Measurements from ENCODE around the gene SEMA5A.

The SEMA5A gene

DNA sequence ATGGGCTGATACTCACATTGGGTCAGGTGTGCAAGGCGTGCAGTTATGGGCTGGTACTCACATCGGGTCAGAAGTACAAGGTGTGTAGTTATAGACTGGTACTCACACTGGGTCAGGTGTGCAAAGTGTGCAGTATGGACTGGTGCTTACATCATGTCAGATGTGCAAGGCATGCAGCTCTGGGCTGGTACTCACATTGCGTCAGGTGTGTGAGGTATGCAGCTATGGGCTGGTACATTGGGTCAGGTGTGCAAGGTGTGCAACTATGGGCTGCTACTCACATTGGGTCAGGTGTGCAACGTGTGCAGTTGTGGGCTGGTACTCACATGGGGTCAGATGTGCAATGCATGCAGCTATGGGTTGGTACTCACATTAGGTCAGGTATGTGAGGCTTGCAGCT, 213.8 kb downstream of the SEMA5A start:
- DNase-seq (ENCODE audit: low read depth, low spot score), result no peak

DNA sequence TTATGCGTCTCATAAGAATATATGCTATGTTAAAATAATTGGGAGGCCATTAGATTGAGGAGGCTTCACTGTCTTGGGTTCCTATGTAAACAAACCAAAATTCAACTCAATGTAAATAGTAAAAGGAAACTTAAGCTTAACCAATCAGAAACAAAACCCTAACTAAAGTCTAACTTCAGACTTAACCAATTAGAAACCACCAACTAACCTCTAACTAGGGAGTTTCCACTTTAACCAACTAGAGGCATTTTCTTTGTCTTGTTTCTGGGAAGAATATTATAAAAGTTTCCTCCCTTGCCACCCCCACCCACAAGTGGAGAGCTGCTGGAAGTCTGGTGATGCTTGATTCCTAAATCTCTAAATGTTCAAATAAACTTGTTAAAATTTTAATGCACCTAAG, 214.5 kb downstream of the SEMA5A start:
- no peak for DNase-seq (ENCODE audit: low read depth, low spot score)

GRCh38 chr5:9329125-9329524, 216.8 kb downstream of the SEMA5A start:
- DNase-seq (ENCODE audit: low read depth, low spot score), result no peak

GRCh38 chr5:9325549-9325948, 220.3 kb downstream of the SEMA5A start:
- no peak for DNase-seq (ENCODE audit: low read depth, low spot score)

DNA sequence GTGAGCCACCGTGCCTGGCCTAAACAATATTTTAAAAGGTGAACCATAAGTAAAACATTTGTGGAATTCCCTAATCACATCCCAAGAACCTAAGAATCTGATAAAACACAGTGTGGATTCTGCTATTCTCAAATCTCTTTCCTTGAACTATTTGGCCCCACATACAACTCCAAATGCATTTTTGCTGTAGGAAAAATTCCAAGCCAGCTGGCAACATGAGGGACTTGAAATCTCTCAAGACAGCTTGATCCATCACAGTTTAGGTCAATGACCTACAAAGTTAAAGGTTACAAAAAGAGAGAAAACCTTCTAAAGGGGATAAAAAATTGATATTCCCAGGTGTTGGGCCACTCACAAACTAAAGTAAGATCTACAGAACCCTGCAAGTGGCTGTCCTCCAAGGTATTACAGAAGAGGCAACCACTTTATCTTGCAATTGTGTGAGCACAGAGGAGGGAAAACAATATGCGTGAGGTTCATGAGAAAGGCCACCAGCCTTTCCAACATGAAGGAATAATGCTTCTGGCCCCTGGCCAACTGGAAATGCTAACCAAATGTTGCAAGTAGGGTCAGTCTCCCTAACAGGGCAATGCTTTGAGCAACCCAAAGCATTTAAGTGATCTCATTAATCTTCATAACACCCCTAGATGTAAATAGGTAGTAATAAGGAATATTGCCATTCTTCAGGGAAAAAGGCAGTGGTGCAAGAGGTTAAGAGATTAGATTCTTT, 221.4 kb downstream of the SEMA5A start:
- no peak for DNase-seq (ENCODE audit: low read depth, low spot score)

DNA sequence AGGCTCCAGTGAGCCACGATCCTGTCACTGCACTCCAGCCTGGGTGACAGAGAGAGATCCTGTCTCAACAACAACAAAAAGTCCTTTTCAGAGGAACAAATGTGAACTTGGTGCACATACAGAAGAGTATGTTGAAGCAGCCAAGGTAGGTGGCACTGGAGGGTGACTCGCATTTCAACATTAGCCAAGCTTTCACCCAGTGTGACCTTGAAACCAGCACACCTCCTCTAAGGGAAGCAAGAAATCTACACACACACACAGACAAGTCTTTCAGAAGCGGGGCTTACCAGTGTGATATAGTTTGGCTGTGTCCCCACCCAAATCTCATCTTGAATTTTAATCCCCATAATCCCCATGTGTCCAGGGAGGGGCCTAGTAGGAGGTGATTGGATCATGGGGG, 225.2 kb downstream of the SEMA5A start:
- DNase-seq (ENCODE audit: low read depth, low spot score), result no peak

DNA sequence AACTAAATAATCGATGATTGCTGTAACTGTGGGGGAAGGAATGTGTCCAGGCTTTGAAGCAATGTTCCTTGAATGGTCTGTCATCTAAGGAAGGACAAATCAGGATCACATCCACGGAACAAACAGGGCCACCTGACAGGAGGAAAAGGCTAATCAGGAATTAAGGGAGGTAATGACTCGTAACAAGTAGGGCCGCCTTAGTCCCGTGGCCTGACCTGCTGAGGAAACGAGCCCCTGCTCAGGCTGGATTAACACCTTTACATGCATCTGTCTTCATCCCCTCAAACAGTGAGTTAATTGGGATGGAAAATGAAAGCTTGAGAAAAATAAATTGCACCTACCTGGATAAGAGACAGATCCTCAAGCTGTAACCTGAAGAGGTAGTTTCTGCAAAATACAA, 227.8 kb downstream of the SEMA5A start:
- no peak for DNase-seq (ENCODE audit: low read depth, low spot score)

DNA sequence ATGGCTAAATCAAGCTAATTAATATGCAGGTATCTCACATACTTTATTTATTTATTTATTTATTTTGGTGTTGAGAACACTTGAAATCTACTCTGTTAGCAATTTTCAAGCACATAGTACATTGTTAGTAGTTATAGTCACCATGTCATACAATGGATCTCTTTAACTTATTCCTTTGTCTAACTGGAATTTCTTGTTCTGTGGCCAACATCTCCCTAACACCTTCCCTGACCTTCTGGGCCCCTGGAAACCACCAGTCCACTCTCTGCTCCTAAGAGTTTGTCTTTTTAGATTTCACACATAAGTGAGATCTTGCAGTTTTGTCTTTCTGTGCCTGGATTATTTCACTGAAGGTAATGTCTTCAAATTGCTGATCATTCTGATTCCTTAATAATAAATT, 229.1 kb downstream of the SEMA5A start:
- no peak for DNase-seq (ENCODE audit: low read depth, low spot score)

- DNase-seq (ENCODE audit: low read depth, low spot score), result no peak
Measured at GRCh38 chr5:9316041-9316440, 229.8 kb downstream of the SEMA5A start.

- DNase-seq (ENCODE audit: low read depth, low spot score), result no peak
Measured at GRCh38 chr5:9314558-9314957, 231.3 kb downstream of the SEMA5A start.

- DNase-seq (ENCODE audit: low read depth, low spot score), result no peak
Measured at GRCh38 chr5:9313751-9314150, 232.1 kb downstream of the SEMA5A start.

GRCh38 chr5:9307150-9307549, 238.7 kb downstream of the SEMA5A start:
- no peak for DNase-seq (ENCODE audit: low read depth, low spot score)

DNA sequence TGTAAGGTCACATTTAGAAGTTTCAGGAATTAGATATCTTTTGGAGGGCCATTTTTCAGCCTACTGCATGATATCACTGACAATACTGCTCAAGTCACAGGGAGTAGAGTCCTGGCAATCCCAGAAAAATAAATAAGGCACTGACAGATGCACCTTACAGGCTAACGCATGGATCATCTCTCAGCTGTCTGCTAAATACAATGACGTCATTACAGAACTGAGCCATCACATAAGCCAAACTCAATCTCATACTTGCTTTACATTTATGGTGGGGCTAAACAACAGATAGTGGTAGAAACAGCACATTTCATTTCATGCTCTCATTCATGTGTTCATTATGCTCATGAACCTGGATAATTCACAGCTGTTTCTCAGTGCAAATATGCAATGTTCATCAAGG, 243.7 kb downstream of the SEMA5A start:
- DNase-seq (ENCODE audit: low read depth, low spot score), result no peak

DNA sequence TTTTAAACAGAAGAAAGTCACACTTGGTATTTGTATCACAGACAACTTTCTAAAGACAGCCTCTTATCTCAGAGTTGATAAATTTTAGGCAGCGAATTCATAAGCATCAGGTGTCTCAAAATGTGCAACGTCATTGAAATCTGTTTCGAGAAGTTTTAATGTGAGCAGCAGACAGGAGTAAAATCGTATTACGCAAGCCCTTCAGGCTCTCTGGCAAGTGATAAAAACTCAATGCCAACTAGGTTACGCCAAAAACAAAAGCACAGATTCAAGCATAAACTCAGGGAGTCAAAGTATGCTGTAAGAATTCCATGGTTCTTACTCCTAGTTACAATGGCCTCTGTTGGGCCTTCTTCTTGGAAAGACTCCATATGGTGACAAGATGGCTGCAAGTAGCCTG, 244.7 kb downstream of the SEMA5A start:
- no peak for DNase-seq (ENCODE audit: low read depth, low spot score)

- DNase-seq (ENCODE audit: low read depth, low spot score), result no peak
Measured at GRCh38 chr5:9297134-9297533, 248.7 kb downstream of the SEMA5A start.

DNA sequence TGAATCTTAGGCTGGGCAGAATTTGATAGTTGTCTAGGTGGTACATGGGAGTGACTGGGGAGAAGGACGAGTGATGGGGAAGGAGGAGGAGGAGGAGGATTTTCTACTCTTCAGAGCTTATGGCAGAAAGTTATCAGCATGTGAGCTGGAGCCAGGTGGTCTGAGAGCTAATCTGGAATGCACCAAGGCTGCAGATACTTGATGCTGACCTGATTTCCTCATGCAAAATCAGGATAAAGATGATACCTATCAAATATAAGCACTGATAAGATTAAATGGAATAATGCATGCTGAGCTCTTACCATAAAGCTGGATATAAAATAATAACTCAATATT, 250.4 kb downstream of the SEMA5A start:
- DNase-seq (ENCODE audit: low read depth, low spot score), result no peak

GRCh38 chr5:9294793-9295465, 250.9 kb downstream of the SEMA5A start:
- no peak for DNase-seq (ENCODE audit: low read depth, low spot score)

DNA sequence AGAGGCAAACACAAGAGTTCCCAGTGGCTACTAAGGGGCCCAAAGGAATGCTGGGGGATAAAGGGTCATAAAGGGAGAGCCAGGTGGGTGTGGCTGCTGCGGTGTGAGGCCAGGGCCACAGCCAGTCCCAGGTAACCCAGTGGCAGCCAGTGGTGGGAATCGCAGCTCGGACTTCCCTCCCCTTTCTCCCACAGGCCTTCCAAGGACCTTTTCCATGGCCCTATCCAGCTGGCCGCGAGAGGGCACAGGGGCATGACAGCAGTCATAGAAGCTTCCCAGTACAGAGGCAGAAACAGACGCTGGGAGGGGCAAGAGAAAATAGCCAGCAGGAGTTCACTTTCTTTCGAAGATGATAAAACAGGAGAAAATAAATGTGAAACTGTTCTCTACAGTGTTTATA, 257.6 kb downstream of the SEMA5A start:
- DNase-seq (ENCODE audit: low read depth, low spot score), result no peak

DNA sequence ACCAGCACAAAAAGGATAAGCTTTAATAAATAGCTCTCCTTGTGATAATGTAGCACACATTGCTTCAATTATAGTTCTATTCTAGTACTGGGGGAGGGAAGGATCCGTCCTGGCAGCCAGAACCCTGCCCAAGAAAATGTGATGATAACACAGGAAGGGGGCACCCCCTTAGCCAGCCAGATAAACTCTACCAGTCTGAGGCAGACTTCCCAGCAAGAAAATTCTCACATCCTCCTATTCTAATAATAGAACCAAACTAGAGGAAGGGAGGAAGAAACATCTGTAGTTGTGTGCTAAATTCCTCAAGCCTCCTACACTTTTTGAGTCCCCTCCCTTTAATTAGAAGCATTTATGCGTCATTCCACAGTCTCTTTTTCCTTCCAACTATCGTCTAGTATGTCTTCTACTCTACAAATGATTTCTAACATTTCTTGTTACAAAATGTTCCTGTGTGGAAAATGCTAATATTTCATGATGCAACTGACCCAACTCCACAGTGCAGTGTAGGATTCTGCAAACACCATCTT, 261.0 kb downstream of the SEMA5A start:
- DNase-seq (ENCODE audit: low read depth, low spot score), result no peak

DNA sequence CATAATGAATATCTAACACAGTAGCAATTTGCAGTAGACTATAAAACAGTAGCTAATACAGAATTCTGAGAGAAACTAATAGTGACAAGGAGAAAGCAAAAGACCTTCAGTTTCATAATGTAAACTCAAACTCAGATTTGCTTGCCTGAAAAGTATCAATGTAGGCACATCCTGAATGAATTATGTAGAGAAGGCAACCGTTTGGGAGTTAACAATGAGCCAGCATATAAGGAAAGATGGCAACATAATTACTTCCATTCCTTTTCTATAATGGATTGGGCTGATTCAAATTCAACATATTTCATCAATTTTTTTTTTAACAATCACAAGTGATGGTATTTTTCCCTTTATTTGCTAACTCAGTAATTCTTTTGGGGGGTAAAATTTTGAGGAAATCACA, 261.6 kb downstream of the SEMA5A start:
- no peak for DNase-seq (ENCODE audit: low read depth, low spot score)

DNA sequence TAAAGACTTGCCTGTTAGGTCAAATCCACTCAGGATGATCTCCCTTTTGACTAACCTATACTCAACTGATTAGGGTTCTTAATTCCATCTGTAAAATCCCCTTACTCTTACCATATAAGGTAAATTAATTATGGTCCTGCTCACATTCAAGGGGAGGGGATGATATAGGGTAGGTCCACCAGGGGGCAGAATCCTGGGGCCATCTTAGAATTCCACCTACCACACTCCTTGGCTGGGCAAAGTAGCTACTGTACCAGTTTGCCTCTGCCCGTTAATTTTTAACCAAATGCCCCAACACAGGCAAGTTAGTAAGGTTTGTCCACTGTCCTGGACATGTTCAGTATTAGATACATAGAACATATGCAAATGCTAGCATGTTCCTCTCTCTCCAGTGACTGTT, 262.4 kb downstream of the SEMA5A start:
- DNase-seq (ENCODE audit: low read depth, low spot score), result no peak

- DNase-seq (ENCODE audit: low read depth, low spot score), result no peak
Measured at GRCh38 chr5:9283021-9283420, 262.9 kb downstream of the SEMA5A start.

GRCh38 chr5:9282211-9282610, 263.7 kb downstream of the SEMA5A start:
- no peak for DNase-seq (ENCODE audit: low read depth, low spot score)
